Keratinocyte (primary cell): Measurements from ENCODE around the gene ASB9. TPM values are rescaled to one million over a fixed set of nuclear protein-coding genes. Genes with fewer than 3 reads are reported as not detected.
"Not testable (repeated sequence)": the region's sequence is repeated elsewhere in the genome, so short reads cannot be mapped to it uniquely, and the experiment has no call there.

Experiments
- DNase-seq: peaks from one replicate; pipeline ENCODE4 v3.0.0-alpha.2; 2011; ENCODE audit warnings: low read depth, missing footprints, low spot score
- FAIRE-seq: peaks from 2 replicates; lab custom pipeline; 2011; peaks lifted over from hg19 to GRCh38; lab: Jason Lieb, UNC
- H2AFZ ChIP-seq: 2 replicates; pipeline ENCODE4 v1.6.0; 2012; ENCODE audit warnings: low read length, control low read depth, inconsistent platforms; ENCODE audit not compliant: control insufficient read depth
- H3K27ac ChIP-seq: 2 replicates; pipeline ENCODE4 v1.5.1; 2011; ENCODE audit warnings: low read length; ENCODE audit not compliant: control insufficient read depth, insufficient read depth
- H3K27me3 ChIP-seq: 3 replicates; pipeline ENCODE4 v1.6.0; 2011; ENCODE audit warnings: low read length; ENCODE audit not compliant: control insufficient read depth, insufficient read depth; ENCODE audit errors: extremely low read depth
- H3K36me3 ChIP-seq, 2 experiments: 2 replicates in 1 of 2; 3 replicates in 1 of 2; pipeline ENCODE4 v1.5.1; 2011; ENCODE audit warnings: low read length in 2 of 2, mild to moderate bottlenecking in 1 of 2; ENCODE audit not compliant: control insufficient read depth in 2 of 2, insufficient read depth in 2 of 2; ENCODE audit errors: extremely low read depth in 1 of 2
- H3K4me1 ChIP-seq: 3 replicates; pipeline ENCODE4 v1.5.1; 2011; ENCODE audit warnings: low read length; ENCODE audit not compliant: control insufficient read depth, insufficient read depth; ENCODE audit errors: extremely low read depth
- H3K4me2 ChIP-seq: 3 replicates; pipeline ENCODE4 v1.6.0; 2011; ENCODE audit warnings: low read depth, low read length; ENCODE audit not compliant: control insufficient read depth, insufficient read depth; ENCODE audit errors: extremely low read depth
- H3K4me3 ChIP-seq, 3 experiments: fragments of 200-600 bp in 1 of 3; sonication (generic) in 1 of 3; 2 replicates in 2 of 3; 3 replicates in 1 of 3; pipeline ENCODE4 v1.5.1; 2011 to 2016; ENCODE audit warnings: low read length in 3 of 3, mild to moderate bottlenecking in 3 of 3, control low read depth in 2 of 3, inconsistent platforms in 1 of 3, low read depth in 1 of 3, mixed read lengths in 1 of 3, mixed run types in 1 of 3, moderate library complexity in 1 of 3; ENCODE audit not compliant: control insufficient read depth in 2 of 3, insufficient read depth in 2 of 3; ENCODE audit errors: extremely low read depth in 1 of 3
- H3K79me2 ChIP-seq: 2 replicates; pipeline ENCODE4 v1.6.0; 2012; ENCODE audit warnings: low read length; ENCODE audit not compliant: control insufficient read depth, insufficient read depth
- H3K9ac ChIP-seq: 3 replicates; pipeline ENCODE4 v1.6.0; 2011; ENCODE audit warnings: low read length; ENCODE audit not compliant: control insufficient read depth, insufficient read depth; ENCODE audit errors: extremely low read depth
- H3K9me1 ChIP-seq: 3 replicates; pipeline ENCODE4 v1.6.0; 2011; ENCODE audit warnings: low read length; ENCODE audit not compliant: control insufficient read depth, insufficient read depth; ENCODE audit errors: extremely low read depth
- H3K9me3 ChIP-seq: 2 replicates; pipeline ENCODE4 v1.5.1; 2012; ENCODE audit warnings: low read depth, low read length; ENCODE audit not compliant: control insufficient read depth
- H4K20me1 ChIP-seq: 3 replicates; pipeline ENCODE4 v1.6.0; 2011; ENCODE audit warnings: low read length; ENCODE audit not compliant: control insufficient read depth, insufficient read depth; ENCODE audit errors: extremely low read depth
- CTCF ChIP-seq, 3 experiments: IDR thresholded peaks in 1 of 3; conservative IDR thresholded peaks in 1 of 3; optimal IDR thresholded peaks in 1 of 3; 2 replicates in 2 of 3; 3 replicates in 1 of 3; pipeline versions ENCODE3 to v1.5.1; 2011; ENCODE audit warnings: low read length in 3 of 3, mild to moderate bottlenecking in 3 of 3, moderate library complexity in 2 of 3, control low read depth in 1 of 3, inconsistent platforms in 1 of 3; ENCODE audit not compliant: insufficient read depth in 2 of 3; ENCODE audit errors: extremely low read depth in 1 of 3
- EZH2 ChIP-seq: IDR thresholded peaks from one replicate; pipeline ENCODE4 v1.6.1; 2012; ENCODE audit warnings: inconsistent platforms, mild to moderate bottlenecking, low read length, moderate library complexity
- dilution Hi-C: fragments of 300-500 bp; cut with MboI; formaldehyde crosslinking; loops from one replicate; pipeline ENCODE4 v1.7.0; 2020; ENCODE audit warnings: low sequenced_read_pairs; ENCODE audit not compliant: extremely low pct_ligation_motif_present
- polyA plus RNA-seq, 5 experiments: library from polyadenylated mRNA; depleted of rRNA in 3 of 5; stranded (reverse) in 3 of 5; stranded (forward) in 1 of 5; unstranded in 1 of 5; fragments of >200 nt; gene quantifications; 1 replicate in 1 of 5; 2 replicates in 3 of 5; 3 replicates in 1 of 5; pipeline versions ENCODE4 v1.2.1 to v1.2.3, GENCODE V29; 2011 to 2012; ENCODE audit warnings: missing spikeins in 2 of 5, low read depth in 1 of 5, low replicate concordance in 1 of 5

ASB9 gene
- polyA plus RNA-seq, 1 donor (not counting 4 experiments of a cell fraction or from before 2014, with no cell fraction given): 0.66 TPM

- FAIRE-seq: no peak
- dilution Hi-C loops: no loop called here
- H4K20me1 ChIP-seq: no peaks in the 10 kb centered on the region
Observed at GRCh38 chrX:15277604-15278003, 7.7 kb upstream of the ASB9 start.

GRCh38 chrX:15274946-15275345 lies 5.1 kb upstream of the ASB9 start:
- Histone ChIP-seq H3K27me3 (no peaks in the 10 kb centered on the region), H2AFZ (no peak overlapping the region), H3K4me1 (peaks cover 3% of the 10 kb centered on the region), H3K4me2 (no peak overlapping the region), H4K20me1 (no peaks in the 10 kb centered on the region), H3K27ac (no peak overlapping the region), H3K36me3 (no peaks in the 10 kb centered on the region), H3K9me3 (no peaks in the 10 kb centered on the region), H3K79me2 (no peaks in the 10 kb centered on the region), H3K9me1 (no peaks in the 10 kb centered on the region), H3K9ac (no peak overlapping the region), H3K4me3 (no peak overlapping the region)
- dilution Hi-C loops: no loop called here
- FAIRE-seq (no peak), DNase-seq (no peak)
- TF ChIP-seq EZH2: no peak
- no peak for TF ChIP-seq CTCF (optimal IDR thresholded peaks at IDR 0.05 in 1 of 3, IDR thresholded peaks at IDR 0.05 in 1 of 3, conservative IDR thresholded peaks at IDR 0.05 in 1 of 3; ENCODE audit: extremely low read depth in 1 of 3, insufficient read depth in 2 of 3, low read length in 3 of 3)

More at GRCh38 chrX:15277604-15278003, 7.7 kb upstream of the ASB9 start:
- Histone ChIP-seq H3K79me2 (no peaks in the 10 kb centered on the region), H3K36me3 (no peaks in the 10 kb centered on the region), H2AFZ (no peak overlapping the region), H3K4me2 (no peak overlapping the region), H3K9me3 (no peaks in the 10 kb centered on the region), H3K4me1 (no peaks in the 10 kb centered on the region), H3K27me3 (no peaks in the 10 kb centered on the region), H3K9me1 (no peaks in the 10 kb centered on the region), H3K4me3 (no peak overlapping the region), H3K27ac (no peak overlapping the region), H3K9ac (no peak overlapping the region)
- no peak for DNase-seq
- TF ChIP-seq CTCF (optimal IDR thresholded peaks at IDR 0.05 in 1 of 3, IDR thresholded peaks at IDR 0.05 in 1 of 3, conservative IDR thresholded peaks at IDR 0.05 in 1 of 3; ENCODE audit: extremely low read depth in 1 of 3, insufficient read depth in 2 of 3, low read length in 3 of 3) (no peak), EZH2 (no peak)

GRCh38 chrX:15273275-15273674 lies 3.4 kb upstream of the ASB9 start:
- not testable (repeated sequence) for FAIRE-seq

More at GRCh38 chrX:15273275-15273674, 3.4 kb upstream of the ASB9 start:
- H3K4me1 ChIP-seq, H3K79me2 ChIP-seq, dilution Hi-C loops, H3K4me3 ChIP-seq, H3K4me2 ChIP-seq, H3K9me1 ChIP-seq, H2AFZ ChIP-seq, H4K20me1 ChIP-seq, H3K9ac ChIP-seq, H3K36me3 ChIP-seq, DNase-seq, H3K27me3 ChIP-seq, H3K9me3 ChIP-seq, H3K27ac ChIP-seq: not testable (repeated sequence)
